ENCODE data around the gene VWA8.

Gene VWA8

GRCh38 chr13:41520016-41520659 is 440.8 kb downstream of the VWA8 start:
- no peak for DNase-seq (ENCODE audit: low read depth in 2 of 2)
